Measurements from ENCODE around the gene BCAS3. TPM values are rescaled to one million over a fixed set of nuclear protein-coding genes. Genes with fewer than 3 reads are reported as not detected.

The BCAS3 gene
- total RNA-seq, 1 donor from 2014 or later, result 38.1 TPM

- Mint-ChIP-seq H3K27me3 (ENCODE audit: unreplicated experiment) (no peaks in the 10 kb centered on the region), H3K36me3 (ENCODE audit: low read depth, unreplicated experiment) (no peaks in the 10 kb centered on the region), H3K27ac (ENCODE audit: unreplicated experiment) (no peak overlapping the region), H3K9me3 (ENCODE audit: unreplicated experiment) (no peaks in the 10 kb centered on the region), H3K4me1 (ENCODE audit: unreplicated experiment) (peaks cover 12% of the 10 kb centered on the region), H3K4me3 (ENCODE audit: unreplicated experiment) (no peak overlapping the region)
- no peak for TF ChIP-seq CTCF (IDR thresholded peaks at IDR 0.05; ENCODE audit: unreplicated experiment)
- no peak for DNase-seq (ENCODE audit: low spot score)
Observed at GRCh38 chr17:61199431-61200338, 522.0 kb downstream of the BCAS3 start.

- H3K27ac Mint-ChIP-seq (ENCODE audit: unreplicated experiment), result no peak overlapping the region
- H3K27me3 Mint-ChIP-seq (ENCODE audit: unreplicated experiment), result no peaks in the 10 kb centered on the region
- H3K36me3 Mint-ChIP-seq (ENCODE audit: low read depth, unreplicated experiment), result no peaks in the 10 kb centered on the region
- H3K9me3 Mint-ChIP-seq (ENCODE audit: unreplicated experiment), result no peaks in the 10 kb centered on the region
- DNase-seq (ENCODE audit: low spot score), result no peak
- TF ChIP-seq CTCF (IDR thresholded peaks at IDR 0.05; ENCODE audit: unreplicated experiment), result no peak
- no peak overlapping the region for H3K4me3 Mint-ChIP-seq (ENCODE audit: unreplicated experiment)
- peaks cover 12% of the 10 kb centered on the region for H3K4me1 Mint-ChIP-seq (ENCODE audit: unreplicated experiment)
Observed at GRCh38 chr17:61200339-61200715, 522.7 kb downstream of the BCAS3 start.

- Mint-ChIP-seq H3K9me3 (ENCODE audit: unreplicated experiment) (no peaks in the 10 kb centered on the region), H3K27me3 (ENCODE audit: unreplicated experiment) (no peaks in the 10 kb centered on the region), H3K4me1 (ENCODE audit: unreplicated experiment) (peaks cover 7% of the 10 kb centered on the region), H3K36me3 (ENCODE audit: low read depth, unreplicated experiment) (no peaks in the 10 kb centered on the region), H3K4me3 (ENCODE audit: unreplicated experiment) (no peak overlapping the region), H3K27ac (ENCODE audit: unreplicated experiment) (no peak overlapping the region)
- no peak for DNase-seq (ENCODE audit: low spot score)
- no peak for TF ChIP-seq CTCF (IDR thresholded peaks at IDR 0.05; ENCODE audit: unreplicated experiment)
Observed at GRCh38 chr17:61201211-61201610, 523.6 kb downstream of the BCAS3 start.

- H3K36me3 Mint-ChIP-seq (ENCODE audit: low read depth, unreplicated experiment), result no peaks in the 10 kb centered on the region
- no peaks in the 10 kb centered on the region for H3K27me3 Mint-ChIP-seq (ENCODE audit: unreplicated experiment)
- no peaks in the 10 kb centered on the region for H3K9me3 Mint-ChIP-seq (ENCODE audit: unreplicated experiment)
- no peak for DNase-seq (ENCODE audit: low spot score)
- no peak overlapping the region for H3K4me3 Mint-ChIP-seq (ENCODE audit: unreplicated experiment)
- no peak overlapping the region for H3K27ac Mint-ChIP-seq (ENCODE audit: unreplicated experiment)
- TF ChIP-seq CTCF (IDR thresholded peaks at IDR 0.05; ENCODE audit: unreplicated experiment), result no peak
- no peaks in the 10 kb centered on the region for H3K4me1 Mint-ChIP-seq (ENCODE audit: unreplicated experiment)
Observed at GRCh38 chr17:61202564-61202963, 524.9 kb downstream of the BCAS3 start.

GRCh38 chr17:61203671-61204131 is 526.0 kb downstream of the BCAS3 start:
- Mint-ChIP-seq H3K36me3 (ENCODE audit: low read depth, unreplicated experiment) (no peaks in the 10 kb centered on the region), H3K27me3 (ENCODE audit: unreplicated experiment) (no peaks in the 10 kb centered on the region), H3K27ac (ENCODE audit: unreplicated experiment) (no peak overlapping the region), H3K4me3 (ENCODE audit: unreplicated experiment) (no peak overlapping the region), H3K4me1 (ENCODE audit: unreplicated experiment) (peaks cover 8% of the 10 kb centered on the region), H3K9me3 (ENCODE audit: unreplicated experiment) (no peaks in the 10 kb centered on the region)
- no peak for TF ChIP-seq CTCF (IDR thresholded peaks at IDR 0.05; ENCODE audit: unreplicated experiment)
- no peak for DNase-seq (ENCODE audit: low spot score)
